IPS-15b (cell line): Measurements from ENCODE around the gene TP53TG3E.
"Not testable (repeated sequence)": the region's sequence is repeated elsewhere in the genome, so short reads cannot be mapped to it uniquely, and the experiment has no call there.

ENCODE experiments used
- H3K27me3 ChIP-seq: one replicate; pipeline ENCODE4 v1.6.1; 2013; ENCODE audit warnings: low read length; ENCODE audit not compliant: control insufficient read depth, insufficient read depth
- H3K36me3 ChIP-seq: one replicate; pipeline ENCODE4 v1.6.1; 2013; ENCODE audit warnings: low read length; ENCODE audit not compliant: control insufficient read depth, insufficient read depth
- H3K4me1 ChIP-seq: one replicate; pipeline ENCODE4 v1.6.1; 2013; ENCODE audit warnings: mild to moderate bottlenecking, low read length; ENCODE audit not compliant: control insufficient read depth, insufficient read depth
- H3K4me3 ChIP-seq: one replicate; pipeline ENCODE4 v1.5.1; 2013; ENCODE audit warnings: low read depth, low read length
- H3K9ac ChIP-seq: one replicate; pipeline ENCODE4 v1.6.1; 2013; ENCODE audit warnings: low read depth, mild to moderate bottlenecking, low read length
- H3K9me3 ChIP-seq: one replicate; pipeline ENCODE4 v1.6.1; 2013; ENCODE audit warnings: mild to moderate bottlenecking, low read length; ENCODE audit not compliant: control insufficient read depth, insufficient read depth

Gene TP53TG3E

GRCh38 chr16:33304006-33304405 is at the start of gene TP53TG3E:
Gene TP53TG3E, plus strand, starts transcription at chr16:33304306. Its CDS starts 68 bp downstream, at chr16:33304374.
- H3K4me3 ChIP-seq, H3K4me1 ChIP-seq, H3K9me3 ChIP-seq, H3K27me3 ChIP-seq, H3K9ac ChIP-seq, H3K36me3 ChIP-seq: not testable (repeated sequence)

- H3K9me3 ChIP-seq, H3K9ac ChIP-seq, H3K27me3 ChIP-seq, H3K36me3 ChIP-seq, H3K4me1 ChIP-seq, H3K4me3 ChIP-seq: not testable (repeated sequence)
These were observed 32.3 kb downstream of the TP53TG3E start for GRCh38 chr16:33336226-33337012.

GRCh38 chr16:33337627-33338542 is 33.8 kb downstream of the TP53TG3E start:
- H3K9ac ChIP-seq, H3K27me3 ChIP-seq, H3K4me3 ChIP-seq, H3K36me3 ChIP-seq, H3K4me1 ChIP-seq, H3K9me3 ChIP-seq: not testable (repeated sequence)

GRCh38 chr16:33338543-33338951 is 34.4 kb downstream of the TP53TG3E start:
- not testable (repeated sequence) for H3K4me1 ChIP-seq, H3K9me3 ChIP-seq, H3K36me3 ChIP-seq, H3K27me3 ChIP-seq, H3K9ac ChIP-seq, H3K4me3 ChIP-seq

GRCh38 chr16:33339093-33340061 is 35.3 kb downstream of the TP53TG3E start:
- H3K4me3 ChIP-seq, H3K27me3 ChIP-seq, H3K36me3 ChIP-seq, H3K9me3 ChIP-seq, H3K9ac ChIP-seq, H3K4me1 ChIP-seq: not testable (repeated sequence)
